H9 (cell line): ENCODE results near the gene XIRP2. TPM values are rescaled to one million over a fixed set of nuclear protein-coding genes. Genes with fewer than 3 reads are reported as not detected.

ENCODE experiments used
- DNase-seq: peaks from one replicate; pipeline ENCODE4 v3.0.0-alpha.2; 2017
- H2AFZ ChIP-seq: one replicate; pipeline ENCODE4 v1.6.1; 2013; ENCODE audit warnings: mild to moderate bottlenecking, low read length, control low read depth, moderate library complexity
- H2AK5ac ChIP-seq: 2 replicates; pipeline ENCODE4 v1.6.1; 2013; ENCODE audit warnings: low read length, control low read depth, mixed read lengths; ENCODE audit not compliant: insufficient read length
- H2BK120ac ChIP-seq: one replicate; pipeline ENCODE4 v1.6.1; 2013; ENCODE audit warnings: low read depth, mild to moderate bottlenecking, low read length, control low read depth, inconsistent platforms; ENCODE audit not compliant: poor library complexity, severe bottlenecking
- H2BK12ac ChIP-seq: 2 replicates; pipeline ENCODE4 v1.6.1; 2013; ENCODE audit warnings: low read length, control low read depth, mixed read lengths, low read depth; ENCODE audit not compliant: insufficient read length
- H2BK15ac ChIP-seq: 2 replicates; pipeline ENCODE4 v1.6.1; 2013; ENCODE audit warnings: low read depth, low read length, control low read depth
- H2BK20ac ChIP-seq: one replicate; pipeline ENCODE4 v1.6.1; 2013; ENCODE audit warnings: low read depth, mild to moderate bottlenecking, low read length, control low read depth, inconsistent platforms; ENCODE audit not compliant: poor library complexity, severe bottlenecking
- H2BK5ac ChIP-seq: 2 replicates; pipeline ENCODE4 v1.6.1; 2013; ENCODE audit warnings: low read length, control low read depth, mixed read lengths; ENCODE audit not compliant: insufficient read length
- H3K14ac ChIP-seq: 2 replicates; pipeline ENCODE4 v1.6.1; 2013; ENCODE audit warnings: low read length, control low read depth; ENCODE audit not compliant: insufficient read depth
- H3K18ac ChIP-seq: 2 replicates; pipeline ENCODE4 v1.6.1; 2013; ENCODE audit warnings: low read depth, mild to moderate bottlenecking, mixed read lengths, low read length, control low read depth; ENCODE audit not compliant: insufficient read length
- H3K23ac ChIP-seq: 2 replicates; pipeline ENCODE4 v1.6.1; 2013; ENCODE audit warnings: low read length, control low read depth, mixed read lengths, low read depth; ENCODE audit not compliant: insufficient read length
- H3K23me2 ChIP-seq: 2 replicates; pipeline ENCODE4 v1.6.1; 2013; ENCODE audit warnings: low read depth, mild to moderate bottlenecking, mixed read lengths, low read length, control low read depth; ENCODE audit not compliant: insufficient read length, poor library complexity, severe bottlenecking
- H3K27ac ChIP-seq: 2 replicates; pipeline ENCODE4 v1.5.1; 2013; ENCODE audit warnings: low read length, control low read depth, mixed read lengths, low read depth; ENCODE audit not compliant: insufficient read length
- H3K27me3 ChIP-seq: 2 replicates; pipeline ENCODE4 v1.6.1; 2013; ENCODE audit warnings: low read length, control low read depth, inconsistent platforms; ENCODE audit not compliant: insufficient read depth
- H3K4ac ChIP-seq: 2 replicates; pipeline ENCODE4 v1.6.1; 2013; ENCODE audit warnings: low read depth, mild to moderate bottlenecking, control low read depth, inconsistent platforms, low read length, moderate library complexity
- H3K4me1 ChIP-seq: 2 replicates; pipeline ENCODE4 v1.6.1; 2013; ENCODE audit warnings: low read length, control low read depth, inconsistent platforms; ENCODE audit not compliant: insufficient read depth
- H3K4me2 ChIP-seq: 2 replicates; pipeline ENCODE4 v1.6.1; 2013; ENCODE audit warnings: low read length, control low read depth, mixed read lengths; ENCODE audit not compliant: insufficient read length, insufficient read depth
- H3K56ac ChIP-seq: 2 replicates; pipeline ENCODE4 v1.6.1; 2013; ENCODE audit warnings: low read depth, mild to moderate bottlenecking, mixed read lengths, low read length, control low read depth; ENCODE audit not compliant: insufficient read length
- H3K79me1 ChIP-seq: 2 replicates; pipeline ENCODE4 v1.6.1; 2013; ENCODE audit warnings: low read depth, mild to moderate bottlenecking, moderate library complexity, low read length, control low read depth, inconsistent platforms; ENCODE audit not compliant: insufficient read depth, poor library complexity, severe bottlenecking
- H3K79me2 ChIP-seq: 2 replicates; pipeline ENCODE4 v1.6.1; 2013; ENCODE audit warnings: low read length, control low read depth, inconsistent platforms; ENCODE audit not compliant: insufficient read depth
- H3K9ac ChIP-seq: 2 replicates; pipeline ENCODE4 v1.6.1; 2013; ENCODE audit warnings: low read length, control low read depth, mixed read lengths; ENCODE audit not compliant: insufficient read length; ENCODE audit errors: extremely low read depth
- H3K9me3 ChIP-seq: one replicate; pipeline ENCODE4 v1.6.1; 2013; ENCODE audit warnings: low read depth, low read length, inconsistent platforms; ENCODE audit not compliant: control insufficient read depth
- H3T11ph ChIP-seq: one replicate; pipeline ENCODE4 v1.6.1; 2013; ENCODE audit warnings: mild to moderate bottlenecking, low read length, control low read depth, inconsistent platforms
- H4K20me1 ChIP-seq: one replicate; pipeline ENCODE4 v1.6.1; 2013; ENCODE audit not compliant: control insufficient read depth, insufficient read length, insufficient read depth
- H4K5ac ChIP-seq: 2 replicates; pipeline ENCODE4 v1.6.1; 2013; ENCODE audit warnings: low read depth, mild to moderate bottlenecking, mixed read lengths, low read length, control low read depth; ENCODE audit not compliant: insufficient read length
- H4K8ac ChIP-seq: replicated peaks from 2 replicates; pipeline ENCODE4 v1.6.1; 2013; ENCODE audit warnings: low read length, control low read depth, mixed read lengths, low read depth; ENCODE audit not compliant: insufficient read length
- H4K91ac ChIP-seq: 2 replicates; pipeline ENCODE4 v1.6.1; 2013; ENCODE audit warnings: low read depth, mild to moderate bottlenecking, moderate library complexity, mixed read lengths, low read length, control low read depth; ENCODE audit not compliant: insufficient read length
- H3K27ac Mint-ChIP-seq, 3 experiments: 2 replicates in 2 of 3; 3 replicates in 1 of 3; pipeline ENCODE4 v1.8.0; 2020 to 2021; ENCODE audit warnings: mixed read lengths in 3 of 3, mild to moderate bottlenecking in 1 of 3, moderate library complexity in 1 of 3
- H3K27me3 Mint-ChIP-seq: 2 replicates; pipeline ENCODE4 v1.8.0; 2021; ENCODE audit warnings: low read depth, mild to moderate bottlenecking, moderate library complexity, mixed read lengths
- H3K36me3 Mint-ChIP-seq, 3 experiments: 2 replicates in 2 of 3; 3 replicates in 1 of 3; pipeline ENCODE4 v1.8.0; 2020 to 2021; ENCODE audit warnings: low read depth in 3 of 3, mixed read lengths in 3 of 3; ENCODE audit not compliant: insufficient read depth in 1 of 3
- H3K4me1 Mint-ChIP-seq, 2 experiments: 2 replicates each; pipeline ENCODE4 v1.8.0; 2020; ENCODE audit warnings: mixed read lengths in 2 of 2
- H3K4me3 Mint-ChIP-seq, 2 experiments: 2 replicates in 1 of 2; 3 replicates in 1 of 2; pipeline ENCODE4 v1.8.0; 2020 to 2021; ENCODE audit warnings: mild to moderate bottlenecking in 2 of 2, mixed read lengths in 2 of 2, moderate library complexity in 1 of 2
- H3K9me3 Mint-ChIP-seq, 2 experiments: 2 replicates in 1 of 2; 3 replicates in 1 of 2; pipeline ENCODE4 v1.8.0; 2020; ENCODE audit warnings: mild to moderate bottlenecking in 2 of 2, mixed read lengths in 2 of 2, moderate library complexity in 1 of 2
- WGBS: extraction: QIAGEN DNeasy Blood & Tissue Kit; methylation state at CpG from one replicate; pipeline ENCODE4 v1.1.7; 2013; ENCODE audit warnings: missing lambda C conversion rate, low lambda C conversion rate, mixed read lengths; ENCODE audit not compliant: insufficient read length; ENCODE audit errors: extremely low coverage; 5-methylcytosine and 5-hydroxymethylcytosine counted together
- total RNA-seq: library from RNA; stranded (reverse); gene quantifications from 2 replicates; pipeline ENCODE4 v1.2.1, GENCODE V29; 2021
- TF ChIP-seq, protein P1 (sequence below): fragments of 200-600 bp; sonication (generic); conservative IDR thresholded peaks from 3 replicates; pipeline ENCODE4 v1.8.0; 2021; ENCODE audit warnings: antibody characterized with exemption, mild to moderate bottlenecking

XIRP2 gene
- total RNA-seq, 1 experiment from 2014 or later = 0.07 TPM

- H3K27me3 ChIP-seq = no peaks in the 10 kb centered on the region
- H3K14ac ChIP-seq = no peak overlapping the region
- H4K91ac ChIP-seq = no peak overlapping the region
- H3K4me1 Mint-ChIP-seq = peaks cover 29 to 30% of the 10 kb centered on the region in 2 experiments
- H3K27ac ChIP-seq = no peak overlapping the region
- H2BK20ac ChIP-seq = no peak overlapping the region
- H3K27me3 Mint-ChIP-seq = no peaks in the 10 kb centered on the region
- no peak overlapping the region for H3K56ac ChIP-seq
- no peaks in the 10 kb centered on the region for H3K9me3 ChIP-seq
- H3T11ph ChIP-seq = no peak overlapping the region
- H3K79me1 ChIP-seq = no peaks in the 10 kb centered on the region
- H2BK5ac ChIP-seq = no peak overlapping the region
- H4K8ac ChIP-seq = no peak overlapping the region
- no peak overlapping the region for H2BK15ac ChIP-seq
- no peak overlapping the region for H2AK5ac ChIP-seq
- H2BK120ac ChIP-seq = no peak overlapping the region
- DNase-seq = no peak
- no peaks in the 10 kb centered on the region for H3K9me3 Mint-ChIP-seq
- peaks cover 3% of the 10 kb centered on the region; the same call in 1 of the 2 replicates for H3K4me1 ChIP-seq
- H2BK12ac ChIP-seq = no peak overlapping the region
- H3K23ac ChIP-seq = no peak overlapping the region
- no peak overlapping the region for H3K4me3 Mint-ChIP-seq
- H3K23me2 ChIP-seq = no peaks in the 10 kb centered on the region
- no peaks in the 10 kb centered on the region for H4K20me1 ChIP-seq
- H3K4me2 ChIP-seq = no peak overlapping the region
- no peaks in the 10 kb centered on the region for H3K36me3 Mint-ChIP-seq
- H2AFZ ChIP-seq = no peak overlapping the region
- no CpG with 5 or more reads among the region's 2 CpGs for WGBS
- TF ChIP-seq, protein P1, sequence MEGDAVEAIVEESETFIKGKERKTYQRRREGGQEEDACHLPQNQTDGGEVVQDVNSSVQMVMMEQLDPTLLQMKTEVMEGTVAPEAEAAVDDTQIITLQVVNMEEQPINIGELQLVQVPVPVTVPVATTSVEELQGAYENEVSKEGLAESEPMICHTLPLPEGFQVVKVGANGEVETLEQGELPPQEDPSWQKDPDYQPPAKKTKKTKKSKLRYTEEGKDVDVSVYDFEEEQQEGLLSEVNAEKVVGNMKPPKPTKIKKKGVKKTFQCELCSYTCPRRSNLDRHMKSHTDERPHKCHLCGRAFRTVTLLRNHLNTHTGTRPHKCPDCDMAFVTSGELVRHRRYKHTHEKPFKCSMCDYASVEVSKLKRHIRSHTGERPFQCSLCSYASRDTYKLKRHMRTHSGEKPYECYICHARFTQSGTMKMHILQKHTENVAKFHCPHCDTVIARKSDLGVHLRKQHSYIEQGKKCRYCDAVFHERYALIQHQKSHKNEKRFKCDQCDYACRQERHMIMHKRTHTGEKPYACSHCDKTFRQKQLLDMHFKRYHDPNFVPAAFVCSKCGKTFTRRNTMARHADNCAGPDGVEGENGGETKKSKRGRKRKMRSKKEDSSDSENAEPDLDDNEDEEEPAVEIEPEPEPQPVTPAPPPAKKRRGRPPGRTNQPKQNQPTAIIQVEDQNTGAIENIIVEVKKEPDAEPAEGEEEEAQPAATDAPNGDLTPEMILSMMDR = no peak
- no peak overlapping the region for H3K4ac ChIP-seq
- no peaks in the 10 kb centered on the region for H3K79me2 ChIP-seq
- H4K5ac ChIP-seq = no peak overlapping the region
- no peak overlapping the region for H3K9ac ChIP-seq
- 0 out of 7 replicates have a peak overlapping the region, but pooled peaks of 2 of the 3 experiments have one; percentile 10 to 49 for H3K27ac Mint-ChIP-seq
- H3K18ac ChIP-seq = no peak overlapping the region
Observed at GRCh38 chr2:166960702-166961270, 72.5 kb downstream of the XIRP2 start.
